ENCODE results near the gene DDX24. TPM values are rescaled to one million over a fixed set of nuclear protein-coding genes. Genes with fewer than 3 reads are reported as not detected.
"Not testable (repeated sequence)": the region's sequence is repeated elsewhere in the genome, so short reads cannot be mapped to it uniquely, and the experiment has no call there.

DDX24 gene
- total RNA-seq, 1 donor from 2014 or later: 151 TPM

- no peak for DNase-seq (ENCODE audit: low spot score in 2 of 2, unreplicated experiment in 2 of 2)
- peak overlapping the region; percentile 14 for H3K4me3 Mint-ChIP-seq
- H3K4me1 Mint-ChIP-seq: peaks cover 35% of the 10 kb centered on the region
- no peak overlapping the region for H3K27ac Mint-ChIP-seq
- H3K36me3 Mint-ChIP-seq: peaks cover 32% of the 10 kb centered on the region
- peaks cover 18% of the 10 kb centered on the region for H3K9me3 Mint-ChIP-seq
- TF ChIP-seq CTCF (IDR thresholded peaks at IDR 0.05; ENCODE audit: unreplicated experiment): no peak
- no peaks in the 10 kb centered on the region for H3K27me3 Mint-ChIP-seq (ENCODE audit: low read depth)
Measured at GRCh38 chr14:94077823-94078222, 3.2 kb downstream of the DDX24 start.

- no peaks in the 10 kb centered on the region for H3K27me3 Mint-ChIP-seq (ENCODE audit: low read depth)
- DNase-seq (ENCODE audit: low spot score in 2 of 2, unreplicated experiment in 2 of 2): no peak
- peak overlapping the region; percentile 14 for H3K4me3 Mint-ChIP-seq
- no peak overlapping the region for H3K27ac Mint-ChIP-seq
- H3K4me1 Mint-ChIP-seq: peaks cover 35% of the 10 kb centered on the region
- H3K36me3 Mint-ChIP-seq: peaks cover 34% of the 10 kb centered on the region
- TF ChIP-seq CTCF (IDR thresholded peaks at IDR 0.05; ENCODE audit: unreplicated experiment): no peak
- peaks cover 20% of the 10 kb centered on the region for H3K9me3 Mint-ChIP-seq
Measured at GRCh38 chr14:94077111-94077821, 3.7 kb downstream of the DDX24 start.

- Mint-ChIP-seq H3K4me3 (no peak overlapping the region), H3K36me3 (peaks cover 51% of the 10 kb centered on the region), H3K27ac (no peak overlapping the region), H3K27me3 (ENCODE audit: low read depth) (no peaks in the 10 kb centered on the region), H3K9me3 (peaks cover 38% of the 10 kb centered on the region), H3K4me1 (peaks cover 25% of the 10 kb centered on the region)
- TF ChIP-seq CTCF (IDR thresholded peaks at IDR 0.05; ENCODE audit: unreplicated experiment): no peak
- no peak for DNase-seq (ENCODE audit: low spot score in 2 of 2, unreplicated experiment in 2 of 2)
Measured at GRCh38 chr14:94075008-94075407, 6.0 kb downstream of the DDX24 start.

- H3K27ac Mint-ChIP-seq: no peak overlapping the region
- peaks cover 41% of the 10 kb centered on the region for H3K9me3 Mint-ChIP-seq
- DNase-seq (ENCODE audit: low spot score in 2 of 2, unreplicated experiment in 2 of 2): no peak
- H3K27me3 Mint-ChIP-seq (ENCODE audit: low read depth): no peaks in the 10 kb centered on the region
- H3K36me3 Mint-ChIP-seq: peaks cover 55% of the 10 kb centered on the region
- peaks cover 20% of the 10 kb centered on the region for H3K4me1 Mint-ChIP-seq
- H3K4me3 Mint-ChIP-seq: no peak overlapping the region
- no peak for TF ChIP-seq CTCF (IDR thresholded peaks at IDR 0.05; ENCODE audit: unreplicated experiment)
Measured at GRCh38 chr14:94074534-94074933, 6.5 kb downstream of the DDX24 start.

GRCh38 chr14:94072076-94072475 is 8.9 kb downstream of the DDX24 start:
- H3K4me1 Mint-ChIP-seq; H3K27ac Mint-ChIP-seq; DNase-seq (ENCODE audit: low spot score in 2 of 2, unreplicated experiment in 2 of 2); H3K4me3 Mint-ChIP-seq; H3K27me3 Mint-ChIP-seq (ENCODE audit: low read depth): not testable (repeated sequence)
- Mint-ChIP-seq H3K9me3 (peaks cover 65% of the 10 kb centered on the region), H3K36me3 (peaks cover 64% of the 10 kb centered on the region)

GRCh38 chr14:94066089-94066676 is 14.8 kb downstream of the DDX24 start:
- H3K27ac Mint-ChIP-seq: peak overlapping the region; percentile 71
- H3K36me3 Mint-ChIP-seq: peaks cover 44% of the 10 kb centered on the region
- no peaks in the 10 kb centered on the region for H3K27me3 Mint-ChIP-seq (ENCODE audit: low read depth)
- H3K4me3 Mint-ChIP-seq: no peak overlapping the region
- H3K9me3 Mint-ChIP-seq: peaks cover 43% of the 10 kb centered on the region
- TF ChIP-seq CTCF (IDR thresholded peaks at IDR 0.05; ENCODE audit: unreplicated experiment): no peak
- peaks cover 19% of the 10 kb centered on the region for H3K4me1 Mint-ChIP-seq
- no peak for DNase-seq (ENCODE audit: low spot score in 2 of 2, unreplicated experiment in 2 of 2)

Measured in mesothelial cell of epicardium (in vitro differentiated cells).